GM21526 (cell line): ENCODE data around the gene IDNK.

Experiments
- ATAC-seq: cut with Tn5 transposase; IDR thresholded peaks from one replicate; pipeline ENCODE4 v1.9.1; 2021; ENCODE audit warnings: moderate library complexity; ENCODE audit not compliant: unreplicated experiment, low FRiP score

The IDNK gene

DNA sequence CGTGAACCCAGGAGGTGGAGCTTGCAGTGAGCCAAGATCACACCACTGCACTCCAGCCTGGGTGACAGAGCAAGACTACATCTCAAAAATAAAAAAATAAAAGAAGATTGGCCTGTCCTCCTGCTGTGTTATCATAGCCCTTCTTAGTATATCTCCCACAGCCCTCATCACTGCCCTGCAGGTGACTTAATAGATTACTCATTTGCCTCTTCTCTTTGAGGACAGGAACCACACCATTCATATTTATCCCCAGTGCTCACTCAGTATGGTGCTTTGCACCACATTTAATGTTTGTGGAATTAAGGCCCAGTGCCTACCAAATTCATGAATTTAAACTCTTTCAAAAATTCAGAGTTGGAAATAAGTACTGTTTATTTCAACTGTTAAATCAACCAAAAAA lies 10.3 kb downstream of the IDNK start:
- ATAC-seq, result no peak

DNA sequence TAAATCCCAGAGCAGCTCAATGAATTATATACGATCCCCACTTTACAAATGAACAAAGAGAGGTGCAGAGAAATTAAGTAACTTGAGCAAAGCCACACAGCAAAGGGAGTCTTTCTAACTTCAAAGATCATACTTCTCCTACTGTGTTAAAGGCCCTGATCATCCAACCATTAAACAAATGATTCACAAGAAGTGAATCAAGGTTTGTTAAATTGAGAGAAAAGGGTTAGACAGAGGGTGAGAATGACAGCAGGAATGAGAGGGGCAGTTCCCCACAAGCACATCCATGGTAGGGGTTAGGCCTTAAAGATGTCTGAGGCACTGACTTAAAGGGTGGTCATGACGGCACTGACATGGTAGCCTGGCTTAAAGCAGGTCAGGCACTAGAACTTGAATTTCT lies 10.7 kb downstream of the IDNK start:
- ATAC-seq, result no peak

DNA sequence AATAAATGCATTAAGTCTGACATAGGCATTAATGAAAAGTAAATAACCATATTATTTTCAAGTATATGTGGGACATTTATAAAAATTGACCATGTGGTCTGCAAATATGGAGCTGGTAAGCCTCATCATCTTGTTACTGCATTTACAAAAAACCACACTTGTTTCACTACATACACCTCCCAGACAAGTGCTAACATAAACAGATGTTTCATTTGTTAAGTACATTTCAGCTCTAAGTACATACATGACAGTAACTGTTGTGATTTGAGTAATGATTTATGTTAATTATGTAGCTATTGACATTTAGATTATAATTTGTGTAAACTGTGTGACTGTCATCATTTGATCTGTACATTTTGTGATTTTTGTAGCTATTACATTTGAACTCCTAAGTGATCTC lies 13.9 kb downstream of the IDNK start:
- no peak for ATAC-seq

DNA sequence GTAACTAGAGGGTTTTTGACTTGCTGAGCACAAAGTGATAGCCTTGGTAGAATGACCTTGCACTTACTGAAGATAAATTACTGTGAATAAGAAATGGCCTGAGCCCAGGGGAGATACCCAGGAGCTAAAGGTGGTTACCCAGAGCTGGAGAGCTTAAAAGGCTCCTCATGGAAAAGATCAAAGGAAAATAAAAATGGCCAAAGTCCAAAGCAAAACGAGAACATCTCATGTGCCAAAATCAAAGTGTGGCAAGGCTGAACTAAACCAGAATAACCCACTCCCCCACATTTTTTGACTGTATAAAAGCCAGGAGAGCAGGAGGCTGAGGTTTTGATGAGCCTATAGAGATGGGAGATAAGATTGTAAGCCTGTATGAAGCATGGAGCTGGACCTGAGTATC lies 14.4 kb downstream of the IDNK start:
- ATAC-seq, result no peak

DNA sequence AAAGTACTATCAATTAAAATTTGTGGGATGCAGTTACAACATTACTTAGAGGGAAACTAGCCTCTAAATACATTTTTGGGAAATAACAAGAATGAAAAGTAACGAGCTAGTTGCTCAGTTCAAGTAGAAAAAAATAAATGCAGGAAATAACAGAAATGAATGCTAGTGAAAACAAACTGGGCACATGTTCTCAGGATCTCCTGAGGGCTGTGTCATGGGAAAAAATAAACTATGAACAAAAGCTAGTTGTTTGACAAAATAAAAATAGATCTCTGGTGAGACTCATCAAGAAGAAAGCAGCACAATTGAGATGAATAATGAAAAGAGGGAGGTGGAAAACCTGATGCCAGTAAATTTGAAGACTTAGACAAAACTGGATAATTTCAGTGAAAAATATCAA lies 16.3 kb downstream of the IDNK start:
- no peak for ATAC-seq

DNA sequence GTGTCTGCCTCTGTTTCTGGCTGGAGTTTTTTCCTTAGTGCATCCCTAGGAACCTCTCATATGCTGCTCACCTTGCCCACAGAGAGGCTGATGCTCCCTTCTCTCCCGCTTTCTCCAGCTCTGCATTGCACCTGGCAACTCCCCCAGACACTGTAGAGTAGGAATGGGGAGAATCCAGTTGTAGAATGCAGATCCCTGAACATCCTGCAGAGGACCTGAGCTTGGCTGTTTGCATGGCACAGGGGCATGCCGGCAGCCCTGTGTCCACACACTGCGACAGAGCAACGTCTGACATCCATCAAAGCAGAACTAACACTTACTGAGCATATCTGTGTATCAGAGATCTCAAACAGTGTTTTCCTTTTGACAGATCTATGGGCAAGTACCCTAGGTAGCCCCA lies 19.9 kb downstream of the IDNK start:
- ATAC-seq, result no peak

DNA sequence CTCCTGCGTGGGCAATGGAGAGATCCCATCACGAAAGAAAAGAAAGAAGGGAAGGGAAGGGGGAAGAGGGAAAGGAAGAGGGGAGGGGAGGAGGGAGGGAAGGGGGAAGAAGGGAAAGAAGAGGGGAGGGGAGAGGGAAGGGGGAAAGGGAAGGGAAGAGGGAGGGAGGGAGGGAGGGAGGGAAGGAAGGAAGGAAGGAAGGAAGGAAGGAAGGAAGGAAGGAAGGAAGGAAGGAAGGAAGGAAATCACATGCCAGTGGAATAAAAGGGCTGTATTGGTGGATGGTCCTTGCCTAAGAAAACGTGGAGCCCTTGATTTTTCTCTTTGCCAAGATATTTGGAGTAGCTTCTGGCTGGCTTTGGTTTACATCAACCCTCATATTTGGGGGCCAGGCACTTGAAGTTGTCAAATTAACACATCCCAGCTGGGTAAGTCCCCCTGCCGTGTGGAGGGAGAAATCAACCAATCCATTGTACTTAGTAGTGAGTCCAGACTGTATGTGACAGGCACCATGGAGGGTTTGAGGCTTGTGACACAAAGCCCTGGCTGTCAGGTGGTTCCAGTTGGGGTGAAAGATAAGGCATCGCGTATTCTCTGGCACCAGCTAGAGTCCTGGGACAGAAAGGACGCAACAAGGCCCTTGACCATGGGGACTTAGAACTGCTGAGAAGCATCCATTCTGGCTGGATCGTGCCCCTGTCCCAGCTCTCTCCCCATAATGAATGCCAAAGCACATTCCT lies 23.7 kb downstream of the IDNK start:
- no peak for ATAC-seq

DNA sequence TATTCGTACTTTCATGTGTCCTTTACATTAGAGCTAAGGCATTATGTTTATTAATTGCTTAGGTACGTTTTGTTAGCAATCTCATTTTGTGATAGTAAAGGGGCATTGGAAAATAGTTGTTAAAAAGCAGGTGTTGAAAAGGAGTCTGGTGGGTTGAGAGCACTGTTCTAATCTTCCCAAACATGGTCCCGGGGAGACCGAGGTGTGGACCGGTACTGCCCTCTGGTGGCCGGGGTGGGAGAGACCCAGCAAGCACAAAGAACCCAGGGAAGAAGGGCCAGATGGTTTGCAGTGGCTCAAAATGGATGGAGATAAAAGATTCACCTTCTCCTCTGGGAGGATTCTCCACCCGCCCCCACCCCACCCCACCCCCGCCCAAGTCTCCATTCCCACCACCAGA lies 26.1 kb downstream of the IDNK start:
- ATAC-seq, result peak; percentile 61

DNA sequence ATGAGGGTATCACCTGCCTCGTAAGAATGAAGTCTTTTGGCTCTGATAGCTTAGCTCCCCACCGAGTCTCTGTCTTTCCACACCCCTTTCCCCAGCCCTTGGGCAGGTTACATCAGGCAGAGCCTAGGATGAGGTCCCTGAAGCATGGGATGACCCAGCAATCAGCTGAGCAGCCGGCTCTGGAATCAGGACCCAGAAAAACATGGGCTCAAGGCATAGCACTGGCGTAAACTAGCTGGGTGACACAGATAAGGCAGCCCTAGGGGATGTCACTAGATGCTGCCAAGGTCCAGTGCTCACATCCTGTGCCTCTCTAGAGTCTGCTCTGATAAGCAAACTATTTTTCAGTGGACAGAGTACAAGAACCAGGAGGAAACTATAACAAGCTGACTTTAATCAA lies 26.6 kb downstream of the IDNK start:
- ATAC-seq, result no peak

DNA sequence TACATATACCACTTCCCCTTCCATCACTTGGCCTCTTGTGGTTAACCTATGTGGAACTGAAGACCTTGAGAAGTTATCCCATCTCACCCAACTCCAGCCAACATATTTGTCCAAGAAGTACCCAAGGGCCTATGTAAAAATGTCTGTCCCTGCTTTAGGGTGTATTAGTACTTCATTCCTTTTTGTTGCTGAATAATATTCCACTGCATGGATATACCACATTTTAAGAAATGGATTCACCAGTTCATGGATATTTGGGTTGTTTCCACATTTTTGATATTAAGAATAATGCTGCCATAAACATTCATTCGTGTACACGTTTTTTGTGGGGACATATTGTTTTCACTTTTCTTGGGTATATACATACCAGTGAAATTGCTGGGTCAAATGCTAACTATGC lies 28.6 kb downstream of the IDNK start:
- no peak for ATAC-seq

DNA sequence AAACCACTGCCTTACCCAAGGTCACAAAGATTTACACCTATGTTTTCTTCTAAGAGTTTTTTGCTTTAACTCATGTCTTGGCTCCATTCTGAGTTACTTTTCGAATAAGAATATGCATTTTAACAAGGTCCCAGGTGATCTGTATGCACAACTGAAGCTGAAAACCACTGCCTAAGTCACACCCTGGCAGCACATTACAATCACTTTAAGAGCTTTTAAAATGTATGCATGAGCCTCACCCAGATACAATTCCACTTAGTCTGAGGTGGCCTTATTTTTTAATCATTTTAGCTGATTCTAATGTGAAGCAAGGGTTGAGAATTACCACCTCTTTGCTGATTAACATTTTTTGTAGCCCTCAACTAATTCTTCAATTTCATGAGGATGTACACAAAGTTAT lies 29.5 kb downstream of the IDNK start:
- no peak for ATAC-seq

DNA sequence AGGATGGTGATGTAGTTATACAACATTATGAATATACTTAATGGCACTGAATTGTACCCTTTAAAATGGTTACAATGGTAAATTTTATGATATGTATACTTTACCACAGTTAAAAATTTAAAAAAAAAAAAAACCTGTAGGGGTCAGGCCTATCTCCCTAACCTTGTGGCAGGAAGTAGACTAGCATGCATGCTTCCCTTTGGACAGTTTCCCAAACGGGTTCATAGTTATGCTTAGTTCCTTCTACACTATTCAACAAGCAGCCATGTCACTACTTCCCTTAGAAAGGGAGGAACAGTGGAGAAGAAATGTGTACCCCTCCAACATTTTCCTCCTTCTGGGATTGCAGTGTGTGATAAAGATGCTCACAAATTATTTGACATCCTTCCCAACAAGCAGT lies 32.5 kb downstream of the IDNK start:
- no peak for ATAC-seq

DNA sequence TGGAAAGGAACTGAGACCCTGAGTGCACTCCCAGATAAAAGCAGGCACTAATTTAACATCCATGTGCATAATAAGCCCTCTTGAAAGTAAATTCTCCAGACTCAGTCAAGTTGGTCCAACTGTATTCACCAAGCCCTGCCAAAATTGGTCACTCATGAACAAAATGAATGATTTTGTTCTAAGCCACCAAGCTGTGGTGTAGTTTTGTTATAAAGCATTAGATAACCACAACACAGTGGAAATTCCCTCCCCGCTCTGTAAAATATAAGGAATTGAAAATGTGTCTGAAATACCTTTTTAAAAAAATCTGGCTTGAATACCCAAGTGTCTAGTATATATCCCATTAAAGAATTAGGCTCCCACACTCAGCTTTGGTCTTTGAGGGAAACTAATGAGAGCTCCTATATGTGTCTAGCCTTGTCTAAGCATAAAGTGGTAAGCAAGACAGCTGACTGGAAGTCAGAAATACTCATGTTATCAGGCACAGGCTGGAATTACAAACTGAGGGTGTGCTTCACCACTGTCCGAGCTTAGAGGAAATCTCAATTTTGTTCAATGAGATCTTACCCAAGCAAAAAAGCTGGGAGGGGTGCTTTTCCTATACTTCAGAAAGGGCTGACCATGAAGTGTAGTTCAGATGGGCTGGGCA lies 33.2 kb downstream of the IDNK start:
- no peak for ATAC-seq

DNA sequence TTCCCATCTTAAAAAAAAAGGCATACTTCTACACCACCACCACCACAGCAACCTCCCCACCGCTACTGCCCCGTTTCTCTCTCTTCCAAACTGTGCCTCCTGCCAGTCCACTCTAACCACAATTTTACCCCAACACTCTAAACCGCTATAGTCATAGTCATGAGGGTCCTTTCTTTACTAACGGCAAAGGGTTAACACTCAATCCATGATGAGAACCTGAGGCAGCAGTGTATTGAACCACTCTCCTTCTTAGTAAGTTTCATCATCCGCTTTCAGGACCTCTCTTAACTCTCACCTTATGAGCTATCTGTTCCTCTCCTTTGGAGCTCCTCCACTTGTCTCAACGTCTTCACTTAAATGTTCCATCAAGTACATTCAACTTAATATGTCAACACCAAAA lies 34.0 kb downstream of the IDNK start:
- ATAC-seq, result peak; percentile 70

DNA sequence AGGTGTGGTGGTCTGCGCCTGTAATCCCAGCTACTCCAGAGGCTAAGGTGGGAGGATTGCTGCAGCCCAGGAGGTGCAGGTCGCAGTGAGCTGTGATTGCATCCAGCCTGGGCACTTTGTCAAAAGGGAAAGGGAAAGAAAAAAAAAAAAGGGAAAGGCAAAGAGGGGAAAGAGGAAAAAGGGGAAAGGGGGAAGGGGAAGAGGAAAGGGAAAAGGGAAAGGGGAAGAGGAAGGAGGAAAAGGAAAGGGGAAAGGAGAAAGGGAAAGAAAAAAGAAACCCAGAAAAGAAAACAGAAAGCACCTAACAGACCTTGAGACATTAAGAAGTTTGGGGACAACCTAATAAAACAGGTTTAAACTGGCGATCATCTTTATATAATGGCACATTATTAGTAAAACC lies 40.0 kb downstream of the IDNK start:
- ATAC-seq, result no peak

DNA sequence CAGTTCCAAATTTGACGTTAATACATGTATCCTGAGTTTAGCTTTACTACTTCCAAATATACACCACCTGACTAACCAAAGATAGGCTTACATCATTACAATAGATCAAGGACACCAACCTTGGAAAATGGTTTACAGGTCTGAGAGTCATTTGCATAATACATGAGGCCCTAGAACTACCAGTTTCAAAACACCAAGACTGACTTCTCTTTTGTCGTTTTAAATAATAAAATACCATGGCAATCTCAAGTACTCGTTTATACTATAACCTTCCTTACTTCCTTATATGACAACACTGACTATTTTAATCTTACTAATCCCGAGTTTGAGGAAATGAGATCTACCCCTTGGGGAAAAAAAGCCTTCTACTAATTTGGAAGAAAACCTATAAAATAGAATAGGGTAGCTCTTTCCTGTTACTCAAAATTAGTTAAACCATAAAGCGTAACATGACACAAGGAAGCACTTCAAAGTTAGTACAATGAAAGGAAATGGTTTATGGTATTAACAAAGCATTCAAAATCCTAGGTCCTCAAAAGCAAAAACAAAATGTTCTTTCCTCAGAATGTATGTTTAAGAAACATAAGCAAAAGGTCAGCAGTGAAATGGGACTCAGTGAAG lies 42.7 kb downstream of the IDNK start:
- peak; percentile 73 for ATAC-seq

DNA sequence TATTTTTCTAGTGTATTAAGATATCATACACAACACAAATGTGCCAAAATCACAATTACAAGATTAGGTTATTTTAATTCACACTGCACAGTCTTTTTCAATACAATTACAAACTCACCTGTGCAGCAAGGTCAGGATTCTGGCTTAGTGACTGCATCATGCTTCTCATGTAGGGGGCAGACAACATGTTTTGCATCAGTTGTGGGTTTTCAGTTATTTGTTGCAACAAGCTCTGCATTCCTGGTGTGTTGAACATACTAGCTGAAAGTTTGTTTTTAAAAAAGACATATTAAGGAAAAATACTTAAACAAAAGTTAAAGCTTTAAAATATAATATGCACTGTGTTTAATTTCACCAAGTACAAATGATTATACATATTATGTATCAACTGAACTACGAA lies 46.1 kb downstream of the IDNK start:
- no peak for ATAC-seq

DNA sequence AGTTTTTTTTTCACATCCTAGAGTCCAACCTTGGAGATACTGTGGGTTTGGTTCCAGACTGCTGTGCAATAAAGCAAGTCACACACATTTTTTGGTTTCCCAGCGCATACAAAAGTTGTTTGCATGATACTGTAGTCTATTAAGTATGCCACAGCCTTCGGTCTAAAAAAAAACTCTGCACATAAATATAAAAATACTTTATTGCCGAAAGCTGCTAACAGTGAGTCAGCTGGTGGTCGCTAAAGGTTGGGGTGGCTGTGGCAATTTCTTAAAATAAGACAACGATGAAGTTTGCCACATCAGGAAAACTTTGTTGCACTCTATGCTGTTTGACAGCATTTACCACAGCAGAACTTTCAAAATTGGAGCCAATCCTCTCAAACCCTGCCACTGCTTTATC lies 47.4 kb downstream of the IDNK start:
- ATAC-seq, result no peak

DNA sequence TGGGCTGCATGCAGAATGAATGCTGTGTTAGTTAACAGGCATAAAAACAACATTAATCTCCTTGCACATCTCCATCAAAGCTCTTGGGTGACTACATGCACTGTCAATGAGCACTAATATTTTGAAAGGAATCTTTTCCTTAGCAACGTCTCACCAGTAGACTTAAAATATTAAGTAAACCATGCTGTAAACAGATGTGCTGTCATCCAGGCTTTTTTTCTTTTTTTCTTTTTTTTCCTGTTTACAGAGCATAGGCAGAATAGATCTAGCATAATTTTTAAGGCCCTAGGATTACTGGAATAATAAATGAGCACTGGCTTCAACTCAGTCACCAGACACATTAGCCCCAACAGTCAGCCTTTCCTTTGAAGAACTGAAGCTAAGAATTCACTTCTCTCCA lies 48.5 kb downstream of the IDNK start:
- no peak for ATAC-seq

DNA sequence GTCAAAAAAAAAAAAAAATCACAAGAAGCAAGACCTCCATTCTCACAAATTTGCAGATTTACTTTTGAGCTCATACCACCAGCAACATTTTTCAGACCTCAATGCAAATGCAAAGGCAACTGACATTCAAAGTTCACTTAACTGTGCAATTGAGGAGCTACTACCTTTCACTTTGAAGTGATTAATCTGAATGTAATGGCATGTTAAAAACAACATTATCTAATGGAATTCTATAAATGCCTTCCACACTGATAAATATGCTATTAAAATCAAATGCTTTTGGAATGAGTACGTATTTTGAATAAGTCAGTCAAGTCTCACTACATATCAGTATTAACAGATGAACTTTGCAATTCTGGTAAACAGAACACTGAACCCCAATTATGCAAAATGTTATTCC lies 52.5 kb downstream of the IDNK start:
- ATAC-seq, result no peak

DNA sequence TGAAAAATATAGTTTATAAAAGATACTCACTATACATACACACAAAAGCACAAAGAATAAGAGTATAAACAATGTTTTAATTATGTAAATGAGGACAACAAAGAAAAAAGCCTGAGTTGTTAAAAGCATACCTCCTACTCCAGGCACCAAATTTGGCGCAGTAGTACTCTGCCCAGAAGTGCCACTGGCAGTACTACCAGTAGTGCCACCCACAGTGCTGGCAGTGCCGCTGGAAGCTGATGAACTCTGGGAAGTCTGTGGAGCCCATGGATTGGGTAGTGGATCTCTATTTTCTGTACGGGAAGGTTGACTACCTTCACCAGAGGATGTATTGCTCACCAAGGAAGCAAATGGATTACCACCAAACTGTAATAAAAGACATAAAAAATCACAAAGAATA lies 54.7 kb downstream of the IDNK start:
- ATAC-seq, result no peak

DNA sequence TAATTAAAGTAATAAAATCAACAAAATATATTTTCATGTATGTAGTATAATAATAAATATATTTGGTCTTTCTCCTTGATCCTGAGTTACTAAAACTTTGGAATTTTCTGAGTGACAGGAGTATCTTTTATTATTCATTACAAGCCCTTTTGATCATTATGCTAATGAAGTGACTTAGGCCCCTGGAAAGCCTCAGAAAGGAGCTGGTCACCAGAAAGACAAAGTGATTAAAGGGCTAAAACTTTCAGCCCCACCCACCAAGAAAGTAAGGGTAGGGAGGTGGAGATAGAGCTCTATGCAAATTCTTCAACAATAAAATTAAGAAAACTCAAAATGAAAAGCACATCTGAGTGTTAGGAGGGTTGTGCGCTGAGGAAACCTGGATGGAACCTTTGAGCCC lies 57.3 kb downstream of the IDNK start:
- ATAC-seq, result no peak
